BJ (cell line): ENCODE measurements around the gene MRPS26. TPM values are rescaled to one million over a fixed set of nuclear protein-coding genes. Genes with fewer than 3 reads are reported as not detected.
"Not testable (repeated sequence)": the region's sequence is repeated elsewhere in the genome, so short reads cannot be mapped to it uniquely, and the experiment has no call there.

Experiments used
- CTCF ChIA-PET: fragments of 350-600 bp; formaldehyde crosslinking; extraction: SDS; loops from one replicate; lab custom pipeline; 2021; ENCODE audit warnings: antibody characterized with exemption, inconsistent platforms; lab: Yijun Ruan, JAX
- POLR2A ChIA-PET: fragments of 300-600 bp; sonication (Branson Sonifier 250); formaldehyde crosslinking; extraction: SDS; loops from one replicate; lab custom pipeline; 2021; ENCODE audit warnings: antibody characterized with exemption; lab: Charles Lee
- DNase-seq: peaks from one replicate; pipeline ENCODE4 v3.0.0-alpha.2; 2011; ENCODE audit warnings: low read depth
- H3K27me3 ChIP-seq: 2 replicates; pipeline ENCODE4 v1.6.0; 2011; ENCODE audit warnings: low read length; ENCODE audit not compliant: control insufficient read depth, insufficient read depth
- H3K36me3 ChIP-seq: 2 replicates; pipeline ENCODE4 v1.5.1; 2011; ENCODE audit warnings: low read length; ENCODE audit not compliant: control insufficient read depth, insufficient read depth
- H3K4me3 ChIP-seq: 2 replicates; pipeline ENCODE4 v1.5.1; 2011; ENCODE audit warnings: low read depth, mild to moderate bottlenecking, control low read depth, low read length
- polyA plus RNA-seq: library from polyadenylated mRNA; depleted of rRNA; stranded (reverse); fragments of >200 nt; gene quantifications from 2 replicates; pipeline ENCODE4 v1.2.3, GENCODE V29; 2011
- TF ChIP-seq, protein P1 (sequence below): IDR thresholded peaks from 2 replicates; pipeline ENCODE4 v1.5.1; 2011; ENCODE audit warnings: low read depth, mild to moderate bottlenecking, control low read depth, inconsistent platforms, low read length, moderate library complexity; ENCODE audit not compliant: insufficient read depth

Gene MRPS26
- polyA plus RNA-seq, 1 experiment: 37.2 TPM

DNA sequence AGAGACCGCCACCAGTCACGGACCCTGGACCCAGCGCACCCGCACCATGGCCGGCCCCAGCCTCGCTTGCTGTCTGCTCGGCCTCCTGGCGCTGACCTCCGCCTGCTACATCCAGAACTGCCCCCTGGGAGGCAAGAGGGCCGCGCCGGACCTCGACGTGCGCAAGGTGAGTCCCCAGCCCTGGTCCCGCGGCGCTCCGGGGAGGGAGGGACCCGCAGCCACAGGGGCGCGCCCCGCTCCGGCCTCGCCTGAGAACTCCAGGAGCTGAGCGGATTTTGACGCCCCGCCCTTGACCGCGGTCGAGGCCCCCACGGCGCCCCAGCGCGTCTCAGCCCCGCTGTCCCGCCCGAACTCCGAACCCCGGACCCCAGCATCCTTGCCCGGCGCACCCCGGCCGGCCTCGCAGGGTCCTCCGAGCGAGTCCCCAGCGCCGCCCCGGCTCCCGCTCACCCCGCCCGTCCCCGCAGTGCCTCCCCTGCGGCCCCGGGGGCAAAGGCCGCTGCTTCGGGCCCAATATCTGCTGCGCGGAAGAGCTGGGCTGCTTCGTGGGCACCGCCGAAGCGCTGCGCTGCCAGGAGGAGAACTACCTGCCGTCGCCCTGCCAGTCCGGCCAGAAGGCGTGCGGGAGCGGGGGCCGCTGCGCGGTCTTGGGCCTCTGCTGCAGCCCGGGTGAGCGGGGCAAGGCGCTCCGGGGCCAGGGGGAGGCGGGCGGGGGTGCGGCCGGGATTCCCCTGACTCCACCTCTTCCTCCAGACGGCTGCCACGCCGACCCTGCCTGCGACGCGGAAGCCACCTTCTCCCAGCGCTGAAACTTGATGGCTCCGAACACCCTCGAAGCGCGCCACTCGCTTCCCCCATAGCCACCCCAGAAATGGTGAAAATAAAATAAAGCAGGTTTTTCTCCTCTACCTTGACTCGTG lies 26.0 kb downstream of the MRPS26 start, which contains the start of gene OXT:
Gene OXT, plus strand, starts transcription at position 11 of the 920 bp plus-strand sequence. Its CDS starts 36 bp downstream, at position 47.
- peaks cover 8% of the 10 kb centered on the region for H3K27me3 ChIP-seq
- no peak for DNase-seq
- peak within 1 kb of the TSS; percentile 41 for H3K4me3 ChIP-seq
- TF ChIP-seq, protein P1, sequence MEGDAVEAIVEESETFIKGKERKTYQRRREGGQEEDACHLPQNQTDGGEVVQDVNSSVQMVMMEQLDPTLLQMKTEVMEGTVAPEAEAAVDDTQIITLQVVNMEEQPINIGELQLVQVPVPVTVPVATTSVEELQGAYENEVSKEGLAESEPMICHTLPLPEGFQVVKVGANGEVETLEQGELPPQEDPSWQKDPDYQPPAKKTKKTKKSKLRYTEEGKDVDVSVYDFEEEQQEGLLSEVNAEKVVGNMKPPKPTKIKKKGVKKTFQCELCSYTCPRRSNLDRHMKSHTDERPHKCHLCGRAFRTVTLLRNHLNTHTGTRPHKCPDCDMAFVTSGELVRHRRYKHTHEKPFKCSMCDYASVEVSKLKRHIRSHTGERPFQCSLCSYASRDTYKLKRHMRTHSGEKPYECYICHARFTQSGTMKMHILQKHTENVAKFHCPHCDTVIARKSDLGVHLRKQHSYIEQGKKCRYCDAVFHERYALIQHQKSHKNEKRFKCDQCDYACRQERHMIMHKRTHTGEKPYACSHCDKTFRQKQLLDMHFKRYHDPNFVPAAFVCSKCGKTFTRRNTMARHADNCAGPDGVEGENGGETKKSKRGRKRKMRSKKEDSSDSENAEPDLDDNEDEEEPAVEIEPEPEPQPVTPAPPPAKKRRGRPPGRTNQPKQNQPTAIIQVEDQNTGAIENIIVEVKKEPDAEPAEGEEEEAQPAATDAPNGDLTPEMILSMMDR: no peak
- ChIA-PET POLR2A (no interaction called here), CTCF (interaction anchor here (3.5 kb wide), 1 partner anchor 18 kb away, joined by 15 read pairs; no protein-coding TSS in a partner anchor)
- no peaks in the 10 kb centered on the region for H3K36me3 ChIP-seq

DNA sequence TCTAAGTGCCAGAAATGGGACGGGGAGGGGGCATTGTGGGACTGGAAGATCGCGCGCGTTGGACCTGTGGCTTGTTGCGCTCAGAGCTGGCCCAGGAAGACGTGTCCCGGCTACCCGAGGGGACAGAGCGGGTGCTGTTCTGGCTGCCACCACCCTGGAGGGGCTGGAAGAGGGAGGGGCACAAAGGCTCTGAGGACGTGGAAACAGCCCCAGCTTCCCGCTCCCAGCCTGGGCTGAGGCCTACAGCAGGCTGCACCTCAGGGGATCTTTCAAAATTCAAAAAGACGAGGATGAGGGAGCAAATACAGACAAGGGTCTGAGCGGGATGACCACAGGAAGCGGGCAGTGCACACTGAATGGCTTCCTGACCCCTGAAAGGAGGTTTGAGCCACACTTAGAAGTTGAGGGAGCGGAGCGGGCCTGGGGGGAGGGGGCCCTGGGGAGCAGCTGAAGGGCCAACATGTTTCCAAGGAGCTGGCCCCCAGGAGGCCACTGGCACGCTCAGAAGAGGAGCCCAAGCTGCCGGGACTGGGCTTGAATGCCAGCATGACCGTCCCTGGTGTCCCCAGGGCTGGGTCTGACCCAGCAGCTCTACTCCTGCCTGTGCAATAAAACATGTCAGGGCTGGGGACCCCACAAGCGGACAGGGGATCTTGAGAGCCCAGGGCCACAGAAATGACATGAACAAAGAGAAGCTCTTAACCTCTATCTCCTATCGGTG lies 26.8 kb downstream of the MRPS26 start:
- ChIA-PET POLR2A (no interaction called here), CTCF (interaction anchor here (0.9 to 3.5 kb wide), 4 partner anchors 19 to 43 kb away, joined by 3 to 15 read pairs (median 3); partner anchors contain the start of gene MRPS26)
- H3K36me3 ChIP-seq: no peaks in the 10 kb centered on the region
- TF ChIP-seq, protein P1: no peak
- no peak for DNase-seq
- H3K27me3 ChIP-seq: peaks cover 11% of the 10 kb centered on the region
- no peak overlapping the region for H3K4me3 ChIP-seq

DNA sequence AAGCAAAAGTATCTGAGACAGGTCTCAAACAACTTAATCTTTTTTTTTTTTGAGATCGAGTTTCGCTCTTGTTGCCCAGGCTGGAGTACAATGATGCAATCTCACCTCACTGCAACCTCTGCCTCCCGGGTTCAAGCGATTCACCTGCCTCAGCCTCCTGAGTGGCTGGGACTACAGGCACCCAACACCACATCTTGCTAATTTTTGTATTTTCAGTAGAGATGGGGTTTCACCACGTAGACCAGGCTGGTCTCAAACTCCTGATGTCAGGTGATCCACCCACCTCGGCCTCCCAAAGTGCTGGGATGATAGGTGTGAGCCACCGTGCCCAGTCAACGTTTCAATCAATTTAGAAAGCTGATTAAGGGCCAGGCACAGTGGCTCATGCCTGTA lies 27.4 kb downstream of the MRPS26 start:
- H3K4me3 ChIP-seq, DNase-seq, POLR2A ChIA-PET, H3K36me3 ChIP-seq: not testable (repeated sequence)
- peaks cover 12% of the 10 kb centered on the region for H3K27me3 ChIP-seq
- CTCF ChIA-PET: interaction anchor here (0.9 to 3.5 kb wide), 4 partner anchors 20 to 42 kb away, joined by 3 to 15 read pairs (median 3); partner anchors contain the start of gene MRPS26

DNA sequence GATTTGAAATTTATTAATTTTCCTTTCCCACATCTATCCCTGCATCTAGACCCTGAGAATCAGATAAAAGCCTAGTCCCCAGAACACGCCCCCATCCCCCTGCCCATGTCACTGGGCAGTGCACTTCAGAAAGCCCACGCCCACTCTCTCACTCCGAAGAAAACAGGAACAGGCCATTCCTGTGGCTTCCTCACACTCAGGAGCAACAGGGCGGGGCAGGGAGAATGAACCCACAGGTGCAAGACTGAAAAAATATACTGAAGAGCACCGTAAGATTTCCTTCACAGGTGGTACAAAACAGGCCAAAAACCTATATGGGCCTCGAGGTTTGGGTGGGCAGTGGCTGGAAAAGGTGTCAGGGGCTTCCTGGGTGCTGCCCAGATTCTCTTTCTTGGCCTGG lies 29.0 kb downstream of the MRPS26 start:
- TF ChIP-seq, protein P1: no peak
- Histone ChIP-seq H3K27me3 (peaks cover 15% of the 10 kb centered on the region), H3K36me3 (no peaks in the 10 kb centered on the region), H3K4me3 (no peak overlapping the region)
- DNase-seq: no peak
- CTCF ChIA-PET: interaction anchor here (3.5 kb wide), 1 partner anchor 21 kb away, joined by 15 read pairs; no protein-coding TSS in a partner anchor
- POLR2A ChIA-PET: no interaction called here

DNA sequence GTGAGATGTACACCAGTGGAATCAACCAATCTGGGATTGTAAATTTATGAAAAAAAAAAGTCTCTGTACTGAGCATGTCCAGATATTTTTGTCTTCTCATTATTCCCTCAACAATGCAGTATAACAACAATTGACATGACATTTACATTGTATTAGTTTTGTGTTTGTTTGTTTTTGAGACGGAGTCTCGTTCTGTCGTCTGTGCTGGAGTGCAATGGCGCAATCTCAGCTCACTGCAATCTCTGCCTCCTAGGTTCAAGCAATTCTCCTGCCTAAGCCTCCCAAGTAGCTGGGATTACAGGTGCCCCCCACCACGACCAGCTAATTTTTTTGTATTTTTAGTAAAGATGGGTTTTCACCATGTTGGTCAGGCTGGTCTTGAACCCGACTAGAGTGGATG lies 29.5 kb downstream of the MRPS26 start:
- H3K36me3 ChIP-seq, POLR2A ChIA-PET, DNase-seq, H3K4me3 ChIP-seq: not testable (repeated sequence)
- CTCF ChIA-PET: interaction anchor here (1.3 to 1.4 kb wide), 2 partner anchors 14 to 34 kb away, joined by 3 read pairs; no protein-coding TSS in a partner anchor
- H3K27me3 ChIP-seq: peaks cover 15% of the 10 kb centered on the region
